ENCODE results near the gene EFNA5. TPM values are rescaled to one million over a fixed set of nuclear protein-coding genes. Genes with fewer than 3 reads are reported as not detected.

EFNA5 gene
- total RNA-seq, 1 donor from 2014 or later, result 11.1 TPM

DNA sequence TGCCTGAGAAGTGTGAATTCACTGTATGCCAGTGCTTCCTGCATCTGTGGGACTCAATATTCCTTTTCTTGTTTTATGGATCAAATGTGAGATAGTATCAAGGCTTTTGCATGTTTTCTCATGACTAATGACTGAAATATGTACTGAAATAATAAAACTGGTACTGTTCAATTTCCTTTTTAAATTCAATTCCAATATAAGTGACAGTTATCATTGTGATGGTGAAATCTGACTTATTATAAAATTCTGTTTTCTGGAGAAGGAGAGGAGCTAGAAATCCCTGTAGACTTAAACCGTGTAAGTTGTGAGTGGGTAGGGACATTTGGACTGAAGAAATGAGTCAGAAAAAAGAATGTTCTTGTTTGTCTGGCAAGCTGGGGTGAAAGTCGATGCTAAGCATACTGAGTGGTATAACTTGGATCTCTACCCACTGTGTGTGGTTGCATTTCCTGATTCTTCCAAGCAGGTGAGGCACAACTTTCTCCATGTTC, 245.2 kb downstream of the EFNA5 start:
- no peak for DNase-seq

DNA sequence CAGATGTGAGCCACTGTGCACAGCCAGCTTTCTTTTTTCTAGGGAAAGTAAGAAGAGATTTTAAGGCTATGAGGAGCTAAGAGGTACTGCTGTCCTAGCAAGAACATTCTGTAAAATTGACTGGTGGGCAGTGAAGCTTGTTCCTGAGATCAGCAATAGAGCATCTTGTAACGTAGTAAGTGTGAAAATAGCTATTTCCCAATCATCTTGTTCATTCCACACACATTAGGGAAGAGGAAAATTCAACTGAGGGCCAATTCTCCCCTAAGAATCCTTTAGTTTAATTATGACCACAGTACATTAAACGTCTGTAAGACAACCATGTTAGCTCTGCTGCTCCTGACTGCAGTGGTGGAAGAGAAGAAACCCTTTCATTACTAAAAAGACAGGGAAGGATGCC, 246.2 kb downstream of the EFNA5 start:
- DNase-seq, result no peak

DNA sequence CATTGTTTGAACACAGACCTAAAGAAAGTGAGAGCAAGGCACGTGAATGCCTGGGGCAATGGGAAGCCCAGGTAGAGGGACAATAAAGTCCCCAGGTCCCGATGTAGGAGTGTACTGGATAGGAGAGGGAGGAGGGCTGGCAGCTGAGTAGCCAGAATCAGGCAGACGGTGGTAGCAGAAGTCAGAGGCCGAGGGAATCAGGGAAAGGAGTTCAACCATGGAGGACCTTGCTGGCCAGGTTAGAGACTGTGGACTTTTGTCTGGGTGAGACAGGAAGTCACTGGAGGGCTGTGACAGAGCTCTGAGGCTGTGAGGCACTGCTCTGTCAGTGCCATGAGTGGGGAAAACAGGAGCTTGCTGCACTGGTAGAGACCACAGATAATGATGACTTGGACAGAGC, 248.2 kb downstream of the EFNA5 start:
- DNase-seq, result no peak

DNA sequence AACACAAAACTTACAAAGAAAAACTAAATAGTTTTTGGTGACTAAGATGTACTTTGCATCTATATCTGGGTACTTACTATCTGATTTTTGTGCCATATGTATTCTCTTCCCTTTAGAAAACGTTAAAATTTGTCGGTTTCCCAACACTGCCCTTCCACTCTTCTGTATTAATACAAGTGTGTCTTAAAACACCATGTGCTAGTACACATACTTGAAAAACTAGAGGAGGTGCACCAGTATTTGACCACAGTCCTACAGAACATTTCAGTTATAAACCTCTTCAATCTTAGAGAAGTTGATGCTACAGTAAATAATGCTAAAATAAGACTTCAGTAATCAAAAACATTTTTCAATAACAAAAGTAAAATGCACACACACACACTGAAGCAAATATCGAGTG, 251.2 kb downstream of the EFNA5 start:
- no peak for DNase-seq

DNA sequence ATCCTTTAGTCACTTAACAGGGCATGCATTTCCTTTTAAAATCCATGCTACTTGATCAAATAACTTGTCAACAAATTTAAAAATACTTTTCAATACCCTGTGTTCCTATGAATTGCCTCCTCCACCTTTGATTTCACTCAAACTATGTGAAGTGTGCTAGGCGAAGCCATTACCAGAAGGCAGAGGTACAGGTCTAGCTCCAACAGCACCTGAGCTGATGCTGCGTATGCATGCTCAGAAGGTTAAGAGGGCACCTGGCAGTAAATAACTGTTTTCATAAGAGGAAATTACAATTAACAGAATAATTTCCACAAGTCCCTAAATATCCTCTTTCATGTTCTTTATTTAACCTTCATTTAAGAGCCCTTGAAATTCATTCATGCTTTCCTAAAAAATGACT, 251.8 kb downstream of the EFNA5 start:
- no peak for DNase-seq

DNA sequence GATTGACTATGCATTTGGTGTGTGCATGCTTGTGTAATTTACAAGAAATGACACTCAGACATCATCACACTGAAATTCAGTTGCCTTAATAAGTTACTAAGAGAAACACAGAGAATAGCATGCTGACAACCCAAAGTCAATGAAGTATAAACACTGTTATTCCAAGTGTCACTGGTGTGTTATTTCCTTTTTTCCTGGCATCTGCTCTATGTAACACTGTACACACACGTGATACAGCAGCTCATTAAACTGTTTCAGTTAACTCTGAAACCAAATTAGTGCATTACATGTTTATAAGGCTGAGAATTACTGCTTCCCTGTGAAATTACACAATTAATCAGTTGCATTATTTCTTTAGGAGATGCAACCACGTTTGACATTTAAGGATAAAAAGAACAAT, 252.7 kb downstream of the EFNA5 start:
- peak; percentile 12 for DNase-seq

DNA sequence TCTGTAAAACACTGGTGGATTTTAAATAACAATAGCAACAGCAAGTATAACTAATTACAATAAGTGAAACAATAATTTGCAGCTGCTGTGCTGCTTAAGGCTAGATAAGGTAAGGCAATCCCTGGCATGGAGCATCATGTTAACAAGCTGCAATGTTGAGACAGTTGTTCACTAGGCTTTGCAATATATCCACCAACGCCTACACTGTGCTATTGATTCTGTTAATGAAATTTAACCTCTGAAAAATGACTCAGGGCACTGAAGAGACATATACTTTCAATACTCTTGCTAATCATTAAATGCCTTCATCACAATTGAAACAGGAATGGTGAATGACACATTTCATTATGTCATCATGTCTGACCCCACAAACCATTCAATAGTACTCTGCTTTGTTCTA, 255.0 kb downstream of the EFNA5 start:
- DNase-seq, result peak; percentile 18

DNA sequence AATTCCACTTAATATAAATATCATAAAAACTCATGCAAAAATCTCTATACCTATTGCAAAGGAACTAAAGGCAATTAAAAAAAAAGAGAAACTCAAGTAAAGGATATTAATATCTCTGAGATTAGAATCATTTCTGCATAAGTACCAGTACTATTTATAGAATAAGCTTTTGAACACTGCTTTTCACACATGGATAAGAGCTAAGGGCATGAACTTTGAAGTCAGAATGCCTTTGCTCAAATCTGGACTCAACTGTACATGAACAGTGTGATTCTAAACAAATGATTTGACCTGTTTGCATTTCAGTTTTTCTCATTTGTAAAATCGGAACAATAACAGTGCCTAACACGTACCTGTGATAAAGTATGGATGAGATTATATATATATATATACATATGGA, 255.9 kb downstream of the EFNA5 start:
- DNase-seq, result no peak

DNA sequence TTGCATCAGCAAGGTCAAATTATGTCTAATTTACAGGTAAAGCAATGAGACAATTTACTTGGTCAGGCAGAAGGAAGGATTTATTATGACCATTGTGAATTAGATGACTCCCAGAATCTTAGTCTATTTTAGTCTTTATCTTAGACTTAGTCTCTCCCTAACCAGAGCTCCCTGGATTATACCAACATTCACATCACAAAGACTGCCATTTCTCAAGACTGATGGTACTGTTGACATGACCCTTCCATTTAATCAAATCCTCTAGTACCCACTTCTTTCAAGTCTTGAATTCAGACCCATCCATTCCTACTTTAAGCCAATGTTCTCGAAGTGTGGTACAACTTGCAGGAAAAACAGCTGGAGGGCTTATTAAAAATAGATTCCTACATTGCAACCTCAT, 257.0 kb downstream of the EFNA5 start:
- no peak for DNase-seq

DNA sequence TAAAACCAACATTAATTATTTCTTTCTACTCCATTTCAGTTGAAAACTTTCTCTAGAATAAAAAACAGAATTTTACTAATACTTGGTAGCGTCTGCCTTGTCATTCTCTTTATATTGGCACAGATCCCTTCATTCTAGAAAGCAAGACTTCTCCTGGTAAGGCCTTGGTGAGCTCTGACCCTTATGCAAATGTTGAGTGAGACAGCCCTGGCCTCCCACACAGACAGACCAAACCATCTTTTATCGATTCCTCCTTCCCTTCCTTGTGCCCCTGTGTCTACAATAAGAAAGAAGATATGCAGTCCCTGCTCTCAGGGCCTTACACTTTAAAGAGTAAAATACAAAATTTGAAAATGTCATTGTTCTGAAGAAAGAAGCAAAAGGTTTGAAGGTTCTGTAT, 262.2 kb downstream of the EFNA5 start:
- DNase-seq, result no peak

DNA sequence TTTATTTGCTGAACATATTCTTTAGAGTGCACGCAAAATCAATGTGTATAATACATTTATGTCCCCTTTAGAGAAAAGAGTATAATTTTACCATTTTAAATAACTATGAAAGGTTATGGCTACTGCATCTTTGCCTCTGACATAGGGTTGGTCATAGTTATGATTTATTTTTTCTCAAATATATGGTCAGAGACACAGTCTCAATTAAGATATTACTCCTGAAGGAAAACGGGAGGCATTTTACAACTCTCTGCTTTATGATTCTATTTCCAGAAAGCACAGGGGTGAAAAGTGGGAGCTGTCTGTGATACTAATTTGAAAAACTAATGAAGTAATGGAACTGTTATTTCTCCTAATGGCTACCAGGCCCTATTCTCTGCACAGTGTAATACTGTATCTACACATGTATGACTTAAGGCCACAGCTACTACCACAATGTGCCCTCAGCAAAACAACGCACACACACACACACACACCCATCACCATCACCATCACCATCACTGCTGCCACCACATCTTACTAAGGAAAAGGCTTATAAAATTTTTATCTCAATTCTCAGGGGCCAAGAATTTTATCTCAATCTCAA, 262.9 kb downstream of the EFNA5 start:
- DNase-seq, result no peak

DNA sequence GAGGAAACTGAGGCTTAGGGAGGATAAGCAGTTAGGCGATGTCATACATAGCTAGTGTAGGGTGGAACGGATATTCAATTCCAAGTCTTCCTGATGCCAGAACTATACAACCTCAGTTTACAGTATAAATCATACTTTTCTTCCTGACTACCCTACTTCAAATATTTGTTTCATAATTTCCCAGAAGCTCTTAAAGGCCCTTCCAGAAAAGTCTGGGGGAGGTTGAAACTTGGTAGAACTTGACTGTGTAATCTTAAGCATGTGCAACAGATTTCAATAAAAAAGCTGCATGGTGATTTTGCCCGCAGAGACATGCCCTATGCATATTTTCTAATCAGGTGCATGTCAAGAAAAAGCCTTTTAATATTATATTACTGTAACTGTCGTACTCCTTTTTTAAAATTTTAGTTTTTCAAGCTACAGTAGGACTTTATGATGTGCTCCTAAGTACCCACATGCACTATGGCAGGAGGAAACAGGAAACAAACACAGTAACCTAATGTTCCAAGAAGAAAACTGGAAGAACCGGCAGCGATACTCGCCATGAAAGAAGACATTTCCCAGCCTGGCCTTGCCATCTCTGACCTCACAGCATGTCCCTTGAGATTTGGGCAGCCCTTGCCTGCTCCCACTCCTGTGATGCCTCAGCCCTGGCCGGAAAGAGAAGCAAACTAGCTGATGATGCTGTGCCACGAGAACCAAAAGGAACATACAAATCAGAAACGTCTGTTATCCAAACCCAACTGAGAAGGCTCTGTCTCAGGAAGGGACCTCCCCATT, 266.0 kb downstream of the EFNA5 start:
- DNase-seq, result peak; percentile 15

DNA sequence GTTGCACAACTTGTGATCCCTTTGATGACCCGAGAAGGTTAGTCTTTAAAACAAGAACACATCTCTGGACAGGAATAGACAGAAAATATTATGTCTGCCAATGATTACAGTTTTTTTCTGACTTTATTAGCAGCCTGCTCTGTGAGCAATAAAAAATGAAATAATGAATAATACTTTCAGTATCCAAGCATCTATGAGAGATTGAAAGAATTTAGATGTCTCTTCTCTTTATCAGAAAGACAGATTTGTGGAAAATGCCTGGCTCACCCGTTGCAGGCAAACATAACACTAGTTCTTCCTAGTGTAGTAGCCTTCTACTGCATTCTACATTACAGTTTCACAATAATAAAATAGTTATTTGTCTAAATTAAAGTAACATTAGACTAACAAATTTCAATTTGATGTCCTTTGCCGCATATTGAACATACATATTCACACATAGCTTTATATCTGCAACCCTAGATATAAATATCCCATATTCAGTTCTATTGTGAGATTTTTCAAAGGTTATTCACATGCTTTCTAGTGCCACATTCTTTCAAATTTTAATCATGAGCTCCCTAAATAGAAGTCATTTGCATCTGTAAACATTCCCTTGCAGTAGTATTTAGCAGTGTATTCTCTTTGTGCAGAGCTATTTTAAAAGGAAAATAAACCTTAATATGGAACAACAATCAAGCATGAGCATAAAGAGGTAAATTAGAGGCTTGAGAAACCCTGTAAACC, 267.3 kb downstream of the EFNA5 start:
- no peak for DNase-seq

DNA sequence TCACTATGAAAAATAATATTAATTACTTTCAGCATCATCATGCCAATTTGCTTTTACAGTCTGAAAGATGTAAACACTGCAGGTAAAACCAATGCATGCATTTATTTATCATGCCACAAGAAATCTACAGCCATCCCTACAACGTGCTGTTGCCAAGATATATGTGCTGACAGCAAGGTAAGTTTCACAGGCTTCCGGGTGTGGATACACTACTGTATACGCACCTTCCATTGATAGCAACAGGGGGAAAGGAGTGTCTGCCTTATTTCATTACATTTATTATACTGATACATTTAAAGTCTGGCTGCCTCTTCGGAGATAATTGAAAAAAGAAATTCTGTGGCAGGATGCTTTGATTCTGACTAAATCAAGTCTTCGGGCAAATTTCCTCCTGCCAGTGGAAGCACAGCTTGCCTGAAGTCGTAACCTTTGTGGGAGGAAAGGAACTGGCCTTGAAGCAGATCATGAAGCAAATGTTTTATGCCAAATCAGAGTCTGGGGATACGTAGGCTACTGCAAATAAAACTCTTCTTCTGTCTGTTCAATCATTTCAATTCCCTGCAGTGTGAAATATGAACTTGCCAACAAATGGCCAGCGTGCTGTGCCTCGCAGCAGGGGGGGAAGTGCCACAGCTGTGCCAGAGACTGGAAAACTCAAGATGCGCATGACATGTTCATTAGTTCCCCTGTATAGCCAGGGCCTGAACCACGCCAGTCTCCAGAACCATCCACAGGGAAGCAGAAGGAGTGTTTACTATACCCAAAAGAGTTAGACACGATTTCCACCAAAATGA, 268.1 kb downstream of the EFNA5 start:
- DNase-seq, result peak; percentile 84

DNA sequence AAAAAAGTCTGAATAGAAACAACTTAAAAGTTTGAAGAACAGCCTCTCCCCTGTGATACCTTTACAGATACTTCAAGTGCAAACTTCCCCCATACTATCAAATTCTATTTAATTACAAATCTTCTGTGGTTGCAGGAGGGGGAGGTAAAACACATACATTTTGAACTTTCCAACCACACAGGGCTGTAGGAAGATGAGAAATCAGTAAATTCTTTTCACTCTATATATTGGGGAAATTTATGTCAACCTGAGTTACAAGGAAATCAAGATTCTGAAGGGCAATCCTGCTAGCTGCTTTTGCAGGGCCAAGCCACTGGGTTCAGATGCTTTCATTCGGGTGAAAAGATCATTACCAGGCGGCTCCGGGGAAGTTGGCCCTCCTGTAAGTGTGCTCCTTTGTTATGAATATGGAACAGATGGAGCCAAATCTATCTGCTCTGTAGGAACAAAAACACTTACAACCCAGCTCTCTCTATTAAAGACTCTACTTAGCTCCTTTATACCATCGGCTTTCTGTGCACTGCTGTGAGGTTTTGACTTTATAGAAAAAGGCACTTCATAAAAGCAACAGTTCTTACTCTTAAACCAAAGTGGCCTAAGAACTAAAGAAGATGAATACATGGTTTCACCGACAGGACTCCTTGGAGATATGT, 269.1 kb downstream of the EFNA5 start:
- peak; percentile 9 for DNase-seq

DNA sequence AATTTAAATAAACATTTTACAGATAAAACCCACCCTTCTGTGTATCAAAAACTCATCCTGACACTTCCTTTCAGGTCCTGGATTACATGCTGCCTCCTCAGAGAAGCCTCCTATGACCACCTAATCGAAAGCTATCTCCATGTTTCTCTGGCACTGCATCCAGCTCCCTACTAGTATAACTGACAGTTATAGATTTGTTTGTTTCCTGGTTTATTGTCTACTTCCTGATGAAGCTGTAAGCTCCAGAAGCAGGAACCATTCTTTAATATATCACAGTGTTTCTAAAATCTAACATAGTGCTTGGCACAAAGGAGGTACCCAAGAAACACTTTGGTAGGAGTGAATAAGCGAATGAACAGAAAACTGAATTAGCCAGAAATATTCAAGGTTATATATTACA, 270.4 kb downstream of the EFNA5 start:
- no peak for DNase-seq

DNA sequence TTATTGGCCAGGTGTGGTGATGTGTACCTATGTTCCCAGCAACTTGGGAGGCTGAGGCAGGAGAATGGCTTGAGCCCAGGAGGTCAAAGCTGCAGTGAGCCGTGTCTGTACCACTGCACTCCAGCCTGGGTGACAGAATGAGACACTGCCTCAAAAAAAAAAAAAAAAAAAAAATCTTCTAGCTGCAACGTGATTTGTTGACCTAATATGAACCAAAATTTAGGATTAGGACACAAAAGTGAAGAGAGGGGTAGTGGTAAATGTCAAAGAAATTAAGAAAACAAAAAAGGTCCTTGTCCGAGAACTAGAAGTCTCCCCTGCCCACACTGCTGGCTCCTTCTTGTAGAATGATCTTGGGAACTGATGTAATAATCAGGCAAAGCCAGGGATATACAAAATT, 272.0 kb downstream of the EFNA5 start:
- DNase-seq, result no peak

DNA sequence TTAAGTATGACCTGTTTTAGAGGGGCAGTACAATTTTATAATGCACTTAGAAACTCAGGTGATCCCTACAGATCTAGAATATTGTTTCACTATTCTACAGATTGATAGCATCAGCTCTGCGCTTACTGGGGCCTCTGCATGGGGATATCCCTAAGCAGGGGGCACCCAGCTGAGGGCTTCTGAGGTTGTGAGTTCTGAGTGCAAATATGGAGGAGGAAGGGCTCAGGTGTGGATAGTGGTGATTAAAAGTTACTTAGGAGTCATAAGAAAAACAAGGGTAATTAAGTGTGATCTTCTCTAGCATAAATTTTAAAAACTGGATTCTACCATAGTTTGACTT, 274.4 kb downstream of the EFNA5 start:
- no peak for DNase-seq

DNA sequence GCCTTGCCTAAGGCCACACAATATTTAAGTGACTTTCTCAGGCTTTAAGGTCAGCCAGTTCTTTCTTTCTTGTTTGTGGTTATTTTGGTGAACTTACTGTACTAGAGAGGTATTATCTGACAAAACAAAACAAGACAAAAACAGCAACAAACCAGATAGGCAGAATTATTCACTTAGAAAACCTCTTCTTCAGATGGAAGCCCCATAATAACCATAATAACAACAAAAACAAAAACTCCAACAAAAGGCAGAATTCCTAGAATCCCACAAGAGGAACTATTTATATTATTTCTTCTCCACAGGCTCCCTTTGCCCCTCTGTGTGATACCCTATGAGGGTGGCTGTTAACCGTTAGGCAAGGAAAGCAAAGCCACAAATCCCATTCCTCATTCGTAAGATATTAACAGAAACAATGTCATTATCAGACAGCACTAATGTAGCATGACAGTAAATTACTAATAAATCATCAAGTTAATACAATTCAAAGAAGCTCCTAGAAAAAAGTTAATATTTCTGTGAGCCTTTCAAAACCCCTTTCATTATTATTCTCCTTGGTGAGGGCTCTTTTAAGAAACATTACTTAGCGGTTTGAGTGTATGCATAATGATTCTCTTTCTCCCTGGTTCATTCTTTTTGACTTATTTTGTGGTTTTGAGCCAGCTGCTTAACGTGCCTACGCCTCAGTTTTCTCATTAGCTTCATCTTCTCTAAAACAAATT, 274.9 kb downstream of the EFNA5 start:
- DNase-seq, result no peak

DNA sequence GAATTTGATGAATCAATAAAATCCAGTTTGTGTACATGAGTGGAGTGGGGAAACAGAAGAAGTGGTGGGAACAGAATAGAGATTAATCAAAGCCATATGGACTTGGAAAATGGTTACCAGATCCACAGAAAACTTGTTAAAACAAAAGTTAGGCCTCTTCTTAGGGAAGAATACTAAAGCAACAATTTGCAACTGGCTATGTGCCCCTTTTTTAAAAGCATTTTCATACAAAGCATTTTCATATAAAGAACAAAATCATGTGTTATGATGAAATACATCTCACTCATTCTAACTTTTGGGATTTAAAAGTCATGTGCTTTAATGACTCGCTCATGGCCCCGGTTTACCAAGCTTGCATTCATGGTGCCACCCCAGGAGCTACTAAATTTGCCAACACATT, 276.9 kb downstream of the EFNA5 start:
- DNase-seq, result peak; percentile 43

DNA sequence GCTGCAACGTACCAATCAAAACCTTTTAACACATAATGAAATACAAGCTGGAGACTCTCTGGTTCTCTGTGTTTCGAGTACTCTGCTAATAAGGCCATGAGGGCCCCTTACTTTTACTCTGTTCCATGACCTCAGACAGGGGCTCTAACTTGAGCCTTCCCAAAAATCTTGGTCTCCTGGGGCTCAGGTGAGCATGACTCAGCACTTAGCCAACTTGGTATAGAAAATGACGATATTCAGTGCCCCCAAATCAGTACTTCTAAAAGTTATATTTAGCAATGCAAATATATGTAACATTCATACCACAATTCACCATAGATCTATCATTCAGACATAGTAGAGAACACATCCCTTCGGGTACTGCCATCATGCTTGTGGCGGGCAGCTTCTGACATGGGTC, 278.9 kb downstream of the EFNA5 start:
- no peak for DNase-seq

DNA sequence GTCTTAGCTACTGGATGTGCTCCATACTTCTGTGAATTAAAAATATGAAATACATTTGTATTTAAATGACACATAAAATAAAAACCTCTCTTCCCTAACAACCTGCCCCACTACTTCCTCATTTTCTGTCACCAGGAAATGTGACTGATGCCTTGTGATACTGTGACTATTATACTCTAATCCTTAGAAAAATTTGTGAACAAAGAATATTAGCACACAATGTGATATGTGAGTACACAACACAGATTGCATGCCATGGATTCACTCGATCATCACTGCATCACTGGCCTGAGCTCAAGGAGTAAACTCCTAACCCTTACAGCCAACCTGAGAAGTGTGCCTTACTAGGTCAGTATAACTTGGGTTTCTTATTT, 281.0 kb downstream of the EFNA5 start:
- DNase-seq, result no peak

All from tongue (tissue), 2 donors.